Measurements from ENCODE around the gene DMRTB1. TPM values are rescaled to one million over a fixed set of nuclear protein-coding genes. Genes with fewer than 3 reads are reported as not detected.

The DMRTB1 gene
- total RNA-seq, 1 experiment from 2014 or later: 0.55 TPM

DNA sequence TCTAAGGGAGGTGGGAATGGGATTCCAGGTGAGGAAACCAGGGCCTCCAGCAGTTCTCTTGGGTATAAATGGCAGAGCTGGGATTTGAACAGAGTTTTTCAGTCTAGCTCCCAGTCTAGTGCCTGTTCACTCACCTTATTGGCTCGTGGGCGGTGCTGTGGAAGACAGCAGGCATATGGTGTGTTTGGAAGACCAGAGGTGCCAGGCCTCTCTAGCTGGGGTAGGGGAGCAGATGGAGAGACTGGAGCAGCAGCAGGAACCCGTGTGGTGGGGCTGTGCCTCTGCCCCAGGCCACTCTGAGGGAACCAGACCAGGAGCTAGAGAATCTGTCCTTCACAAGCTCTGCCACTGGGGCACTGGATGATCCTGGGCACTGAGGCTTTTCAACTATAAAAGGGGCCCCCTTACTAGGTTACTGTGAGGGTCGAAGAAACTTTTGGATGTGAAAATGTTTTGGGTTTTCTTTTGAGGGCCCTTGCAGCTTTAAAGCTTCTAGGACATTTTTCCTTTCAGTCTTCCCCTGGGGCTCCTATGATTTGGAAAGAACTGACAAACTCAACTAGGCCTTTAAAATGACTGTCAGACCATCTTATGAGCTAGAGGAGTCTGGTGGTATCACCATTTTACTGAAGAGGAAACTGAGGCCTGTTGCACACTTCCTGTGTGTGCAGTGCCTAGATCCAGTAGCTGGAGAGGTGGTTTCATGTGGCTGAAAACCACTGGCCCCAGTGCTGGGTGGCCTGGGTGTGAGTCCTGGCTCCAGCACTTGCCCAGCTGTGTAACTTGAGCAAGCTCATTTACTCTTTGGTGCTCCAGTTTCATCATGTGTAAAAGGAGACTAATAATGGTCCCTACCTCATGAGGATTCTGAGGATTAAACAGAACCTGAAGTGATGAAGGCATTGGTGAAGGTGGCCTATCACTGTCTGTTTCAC lies 6.1 kb downstream of the DMRTB1 start:
- Histone ChIP-seq H3K36me3 (replicated peaks; ENCODE audit: control insufficient read depth, insufficient read depth, low read length) (no peaks in the 10 kb centered on the region), H3K4me3 (ENCODE audit: insufficient read depth, low read depth, low read length) (no peak overlapping the region), H3K27me3 (ENCODE audit: control insufficient read depth, insufficient read depth, low read length) (peaks cover 2% of the 10 kb centered on the region)
- DNase-seq: no peak

DNA sequence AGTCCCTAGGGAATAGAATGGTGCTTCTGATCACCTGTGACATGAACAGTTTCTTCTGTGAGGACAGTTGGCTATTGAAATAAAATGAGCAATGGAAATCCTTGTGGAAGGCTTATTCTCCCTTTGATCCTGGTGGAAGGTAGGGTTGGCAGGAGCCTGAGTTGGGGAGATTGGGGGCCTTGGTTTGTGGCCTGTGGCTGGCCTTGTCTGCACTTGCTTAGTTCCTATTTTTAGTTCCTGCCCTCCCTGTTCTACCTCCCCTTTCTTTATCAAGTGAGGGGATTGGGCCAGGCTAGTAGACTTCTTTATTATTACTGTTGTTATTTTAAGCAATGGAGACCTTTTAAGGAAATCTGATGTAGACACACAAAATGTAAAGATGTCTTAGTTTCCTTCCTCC lies 8.2 kb downstream of the DMRTB1 start:
- DNase-seq: no peak
- Histone ChIP-seq H3K4me3 (ENCODE audit: insufficient read depth, low read depth, low read length) (no peak overlapping the region), H3K27me3 (ENCODE audit: control insufficient read depth, insufficient read depth, low read length) (peaks cover 1% of the 10 kb centered on the region), H3K36me3 (replicated peaks; ENCODE audit: control insufficient read depth, insufficient read depth, low read length) (no peaks in the 10 kb centered on the region)

GRCh38 chr1:53468374-53468773 lies 9.2 kb downstream of the DMRTB1 start:
- no peaks in the 10 kb centered on the region for H3K36me3 ChIP-seq (replicated peaks; ENCODE audit: control insufficient read depth, insufficient read depth, low read length)
- no peak overlapping the region for H3K4me3 ChIP-seq (ENCODE audit: insufficient read depth, low read depth, low read length)
- peaks cover 1% of the 10 kb centered on the region for H3K27me3 ChIP-seq (ENCODE audit: control insufficient read depth, insufficient read depth, low read length)
- peak; percentile 14 for DNase-seq

DNA sequence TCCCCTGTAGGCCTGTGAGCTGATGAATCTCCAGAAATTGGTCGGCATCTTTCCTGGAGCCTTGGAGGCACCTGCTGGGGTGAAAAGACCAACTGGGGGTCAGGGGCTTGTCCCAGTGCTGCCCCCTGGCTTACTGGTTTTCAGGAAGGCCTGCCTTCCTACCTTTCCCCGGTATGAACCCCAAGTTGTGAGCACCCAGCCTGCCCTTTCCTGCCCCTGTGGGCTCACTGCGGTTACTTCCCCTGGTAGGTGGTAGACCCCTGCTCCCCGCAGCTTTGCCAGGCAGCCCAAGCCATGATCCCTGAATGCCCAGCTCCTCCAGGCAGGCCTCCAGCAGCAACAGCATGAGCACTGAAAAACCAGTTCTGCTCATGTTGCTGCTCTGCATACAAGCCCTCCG lies 10.2 kb downstream of the DMRTB1 start:
- no peaks in the 10 kb centered on the region for H3K36me3 ChIP-seq (replicated peaks; ENCODE audit: control insufficient read depth, insufficient read depth, low read length)
- peak; percentile 53 for DNase-seq
- H3K27me3 ChIP-seq (ENCODE audit: control insufficient read depth, insufficient read depth, low read length): peaks cover 1% of the 10 kb centered on the region
- no peak overlapping the region for H3K4me3 ChIP-seq (ENCODE audit: insufficient read depth, low read depth, low read length)

- Histone ChIP-seq H3K36me3 (replicated peaks; ENCODE audit: control insufficient read depth, insufficient read depth, low read length) (no peaks in the 10 kb centered on the region), H3K4me3 (ENCODE audit: insufficient read depth, low read depth, low read length) (no peak overlapping the region), H3K27me3 (ENCODE audit: control insufficient read depth, insufficient read depth, low read length) (peaks cover 1% of the 10 kb centered on the region)
- DNase-seq: peak; percentile 99
These were observed 11.0 kb downstream of the DMRTB1 start for GRCh38 chr1:53470155-53470554.

GRCh38 chr1:53470584-53470983 lies 11.4 kb downstream of the DMRTB1 start:
- H3K27me3 ChIP-seq (ENCODE audit: control insufficient read depth, insufficient read depth, low read length): peaks cover 1% of the 10 kb centered on the region
- DNase-seq: peak; percentile 58
- no peak overlapping the region for H3K4me3 ChIP-seq (ENCODE audit: insufficient read depth, low read depth, low read length)
- no peaks in the 10 kb centered on the region for H3K36me3 ChIP-seq (replicated peaks; ENCODE audit: control insufficient read depth, insufficient read depth, low read length)

- DNase-seq: peak; percentile 8
- H3K4me3 ChIP-seq (ENCODE audit: insufficient read depth, low read depth, low read length): no peak overlapping the region
- no peaks in the 10 kb centered on the region for H3K36me3 ChIP-seq (replicated peaks; ENCODE audit: control insufficient read depth, insufficient read depth, low read length)
- H3K27me3 ChIP-seq (ENCODE audit: control insufficient read depth, insufficient read depth, low read length): peaks cover 1% of the 10 kb centered on the region
These were observed 11.8 kb downstream of the DMRTB1 start for GRCh38 chr1:53471000-53471399.

GRCh38 chr1:53473463-53473862 lies 14.3 kb downstream of the DMRTB1 start:
- Histone ChIP-seq H3K4me3 (ENCODE audit: insufficient read depth, low read depth, low read length) (no peak overlapping the region), H3K36me3 (replicated peaks; ENCODE audit: control insufficient read depth, insufficient read depth, low read length) (no peaks in the 10 kb centered on the region), H3K27me3 (ENCODE audit: control insufficient read depth, insufficient read depth, low read length) (peaks cover 1% of the 10 kb centered on the region)
- DNase-seq: no peak

DNA sequence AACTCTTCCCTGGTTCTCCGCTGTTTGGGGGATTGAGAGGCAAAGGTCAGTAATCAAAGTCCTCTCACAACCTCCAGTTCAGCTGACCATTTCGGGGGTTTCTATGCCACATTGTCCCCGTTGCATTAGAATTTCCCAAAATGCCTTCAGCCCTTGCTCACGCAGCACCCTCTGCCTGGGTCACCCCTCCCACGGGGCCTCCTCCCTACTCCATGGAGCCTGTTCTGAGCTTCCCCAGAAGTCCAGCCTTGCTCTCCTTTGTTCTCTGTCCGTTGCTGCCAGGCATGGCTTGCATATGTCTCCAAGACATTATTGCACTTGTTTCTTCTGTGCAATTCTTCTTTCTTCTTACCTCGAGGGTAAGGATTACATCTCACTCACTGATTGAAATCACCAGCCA lies 16.5 kb downstream of the DMRTB1 start:
- peaks cover 1% of the 10 kb centered on the region for H3K27me3 ChIP-seq (ENCODE audit: control insufficient read depth, insufficient read depth, low read length)
- H3K4me3 ChIP-seq (ENCODE audit: insufficient read depth, low read depth, low read length): no peak overlapping the region
- DNase-seq: no peak
- no peaks in the 10 kb centered on the region for H3K36me3 ChIP-seq (replicated peaks; ENCODE audit: control insufficient read depth, insufficient read depth, low read length)

GRCh38 chr1:53476579-53476978 lies 17.4 kb downstream of the DMRTB1 start:
- Histone ChIP-seq H3K4me3 (ENCODE audit: insufficient read depth, low read depth, low read length) (no peak overlapping the region), H3K27me3 (ENCODE audit: control insufficient read depth, insufficient read depth, low read length) (peaks cover under 1% of the 10 kb centered on the region), H3K36me3 (replicated peaks; ENCODE audit: control insufficient read depth, insufficient read depth, low read length) (no peaks in the 10 kb centered on the region)
- peak; percentile 10 for DNase-seq

GRCh38 chr1:53477651-53478501 lies 18.7 kb downstream of the DMRTB1 start:
- no peaks in the 10 kb centered on the region; the same call in 1 of the 2 replicates for H3K27me3 ChIP-seq (ENCODE audit: control insufficient read depth, insufficient read depth, low read length)
- peak; percentile 18 for DNase-seq
- no peak overlapping the region for H3K4me3 ChIP-seq (ENCODE audit: insufficient read depth, low read depth, low read length)
- no peaks in the 10 kb centered on the region for H3K36me3 ChIP-seq (replicated peaks; ENCODE audit: control insufficient read depth, insufficient read depth, low read length)

GRCh38 chr1:53478502-53478818 lies 19.3 kb downstream of the DMRTB1 start:
- H3K36me3 ChIP-seq (replicated peaks; ENCODE audit: control insufficient read depth, insufficient read depth, low read length): no peaks in the 10 kb centered on the region
- DNase-seq: no peak
- H3K27me3 ChIP-seq (ENCODE audit: control insufficient read depth, insufficient read depth, low read length): no peaks in the 10 kb centered on the region; the same call in 1 of the 2 replicates
- no peak overlapping the region for H3K4me3 ChIP-seq (ENCODE audit: insufficient read depth, low read depth, low read length)

DNA sequence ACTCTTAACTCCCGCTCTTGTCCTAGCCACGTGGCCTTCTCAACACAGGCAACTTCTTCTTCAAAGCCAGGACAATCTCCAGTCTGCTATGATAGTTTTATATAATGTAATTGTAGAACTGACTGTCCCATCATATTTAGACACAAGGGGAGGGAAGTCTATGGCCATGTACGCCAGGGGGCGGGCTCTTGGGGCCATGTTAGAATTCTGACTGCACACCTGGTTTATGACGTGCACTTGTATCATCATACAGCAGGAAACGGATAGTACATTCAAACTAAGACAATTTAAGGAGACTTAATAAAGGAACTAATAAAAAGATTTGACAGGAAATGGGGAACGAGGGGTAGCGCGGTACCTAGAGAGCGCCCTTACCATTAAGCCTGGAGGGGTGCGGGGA lies 21.5 kb downstream of the DMRTB1 start:
- Histone ChIP-seq H3K4me3 (ENCODE audit: insufficient read depth, low read depth, low read length) (no peak overlapping the region), H3K27me3 (ENCODE audit: control insufficient read depth, insufficient read depth, low read length) (no peaks in the 10 kb centered on the region; the same call in 1 of the 2 replicates), H3K36me3 (replicated peaks; ENCODE audit: control insufficient read depth, insufficient read depth, low read length) (no peaks in the 10 kb centered on the region)
- DNase-seq: no peak

- no peak overlapping the region for H3K4me3 ChIP-seq (ENCODE audit: insufficient read depth, low read depth, low read length)
- no peaks in the 10 kb centered on the region for H3K36me3 ChIP-seq (replicated peaks; ENCODE audit: control insufficient read depth, insufficient read depth, low read length)
- DNase-seq: no peak
- H3K27me3 ChIP-seq (ENCODE audit: control insufficient read depth, insufficient read depth, low read length): no peaks in the 10 kb centered on the region; the same call in 1 of the 2 replicates
These were observed 22.3 kb downstream of the DMRTB1 start for GRCh38 chr1:53481456-53481855.
